Placental epithelial cell (primary cell): ENCODE data around the gene NXF3. TPM values are rescaled to one million over a fixed set of nuclear protein-coding genes. Genes with fewer than 3 reads are reported as not detected.

ENCODE experiments used
- total RNA-seq: library from RNA; depleted of rRNA; stranded (reverse); fragments of >200 nt; gene quantifications from 2 replicates; pipeline ENCODE4 v1.2.3, GENCODE V29; 2012

NXF3 gene, protein sequence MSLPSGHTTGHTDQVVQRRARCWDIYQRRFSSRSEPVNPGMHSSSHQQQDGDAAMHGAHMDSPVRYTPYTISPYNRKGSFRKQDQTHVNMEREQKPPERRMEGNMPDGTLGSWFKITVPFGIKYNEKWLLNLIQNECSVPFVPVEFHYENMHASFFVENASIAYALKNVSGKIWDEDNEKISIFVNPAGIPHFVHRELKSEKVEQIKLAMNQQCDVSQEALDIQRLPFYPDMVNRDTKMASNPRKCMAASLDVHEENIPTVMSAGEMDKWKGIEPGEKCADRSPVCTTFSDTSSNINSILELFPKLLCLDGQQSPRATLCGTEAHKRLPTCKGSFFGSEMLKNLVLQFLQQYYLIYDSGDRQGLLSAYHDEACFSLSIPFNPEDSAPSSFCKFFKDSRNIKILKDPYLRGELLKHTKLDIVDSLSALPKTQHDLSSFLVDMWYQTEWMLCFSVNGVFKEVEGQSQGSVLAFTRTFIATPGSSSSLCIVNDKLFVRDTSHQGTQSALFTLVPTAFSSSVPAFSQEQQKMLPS
- not detected in 2 replicates for total RNA-seq

DNA sequence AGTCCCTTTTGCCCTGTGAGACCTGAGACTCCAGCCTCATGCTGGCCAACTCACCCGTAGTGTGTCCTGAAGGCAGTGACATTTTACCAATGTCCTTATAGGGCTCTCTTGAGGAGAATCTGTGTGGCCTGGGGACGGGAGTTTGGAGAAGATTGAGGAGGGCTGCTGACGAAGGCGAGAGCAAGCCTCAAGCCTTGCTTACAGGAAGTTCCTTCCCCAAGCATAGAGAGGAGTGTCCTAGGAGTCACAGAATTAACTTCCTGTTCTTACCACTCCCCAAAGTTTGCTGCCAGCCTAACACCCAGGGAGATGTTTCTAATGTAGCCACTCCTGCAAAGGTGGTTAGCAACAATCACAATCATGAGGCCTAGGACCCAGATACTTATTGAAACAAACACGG lies at the start of gene NXF3:
TSS of gene NXF3 (minus strand) at position 202 of the 400 bp plus-strand sequence. CDS start at position 82, 120 bp downstream.

DNA sequence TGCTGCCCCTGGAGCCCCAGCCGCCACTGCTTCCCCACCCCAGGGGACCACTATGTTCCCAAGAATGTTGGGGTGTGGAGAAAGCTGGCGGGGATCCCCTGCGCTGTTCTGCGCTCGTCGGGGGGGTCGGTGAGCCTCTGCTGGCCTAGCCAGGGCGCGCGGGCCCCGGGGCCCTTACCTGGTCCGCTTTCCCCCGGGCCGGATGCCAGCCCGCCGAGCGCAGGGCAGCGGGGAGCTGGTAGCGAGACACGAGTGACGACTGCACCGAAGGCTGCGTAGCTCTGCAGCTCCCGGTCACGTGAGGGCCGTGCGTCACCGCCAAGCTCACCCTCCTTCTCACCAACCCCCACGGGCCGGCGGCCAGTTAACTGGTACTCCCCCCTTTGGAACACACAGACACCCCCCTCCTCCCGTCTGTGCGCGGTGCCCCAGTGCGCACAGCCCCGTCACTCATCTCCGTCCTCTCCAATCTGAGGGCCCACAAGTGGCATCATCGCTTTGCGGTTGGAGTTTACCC lies 29.0 kb downstream of the NXF3 start, which contains the start of gene BEX1:
TSS of gene BEX1 (minus strand) at position 254 of the 517 bp plus-strand sequence. CDS start 897 bp downstream, outside the sequence.

Other genes with a start within 250 kb of the NXF3 start
- gene RAB40AL, start 155.9 kb downstream of the NXF3 start, total RNA-seq: 2.0 TPM in 1 of 2 replicates, not detected in the other
- not detected in 2 replicates for gene BEX1, start 29.0 kb downstream of the NXF3 start, total RNA-seq
- 18.7 and 22.8 TPM in 2 replicates for gene BEX4, start 122.0 kb upstream of the NXF3 start, total RNA-seq
- gene TCEAL8, start 162.0 kb upstream of the NXF3 start, total RNA-seq: 126 and 214 TPM in 2 replicates
- gene TCEAL5, start 183.6 kb upstream of the NXF3 start, total RNA-seq: not detected in 2 replicates
- 2.1 and 6.7 TPM in 2 replicates for gene BEX2, start 217.8 kb upstream of the NXF3 start, total RNA-seq
- gene TCEAL7, start 237.1 kb upstream of the NXF3 start, total RNA-seq: 2.1 and 10.6 TPM in 2 replicates